NCI-H128 (cell line): Measurements from ENCODE around the gene INS.
A peak's percentile ranks its signal among the peaks of the same experiment; 100 is the strongest.

ENCODE experiments used
- DNase-seq: peaks from one replicate; lab custom pipeline; 2025; ENCODE audit not compliant: unreplicated experiment; lab: John Stamatoyannopoulos, UW

The INS gene

GRCh38 chr11:2167141-2168045 is 6.4 kb upstream of the INS start:
- no peak for DNase-seq

GRCh38 chr11:2166091-2166851 is 5.3 kb upstream of the INS start:
- no peak for DNase-seq

- no peak for DNase-seq
These were observed 4.6 kb upstream of the INS start for GRCh38 chr11:2165571-2165970.

GRCh38 chr11:2164861-2165555 is 4.0 kb upstream of the INS start:
- DNase-seq, result no peak

- no peak for DNase-seq
These were observed 3.1 kb upstream of the INS start for GRCh38 chr11:2164081-2164480.

GRCh38 chr11:2163428-2163978 is 2.5 kb upstream of the INS start:
- DNase-seq, result no peak

GRCh38 chr11:2159536-2160413 is 1.2 kb downstream of the INS start:
- no peak for DNase-seq

GRCh38 chr11:2158966-2159365 is 2.0 kb downstream of the INS start:
- no peak for DNase-seq

GRCh38 chr11:2158296-2158737 is 2.7 kb downstream of the INS start:
- DNase-seq, result no peak

GRCh38 chr11:2157294-2158040 is 3.5 kb downstream of the INS start:
- no peak for DNase-seq

- DNase-seq, result no peak
These were observed 4.4 kb downstream of the INS start for GRCh38 chr11:2156416-2157182.

GRCh38 chr11:2155511-2155910 is 5.5 kb downstream of the INS start:
- no peak for DNase-seq

- no peak for DNase-seq
These were observed 6.1 kb downstream of the INS start for GRCh38 chr11:2154889-2155288.

- DNase-seq, result no peak
These were observed 6.8 kb downstream of the INS start for GRCh38 chr11:2154195-2154585.

- no peak for DNase-seq
These were observed 7.3 kb downstream of the INS start for GRCh38 chr11:2153581-2154194.

- peak; percentile 59 for DNase-seq
These were observed 9.3 kb downstream of the INS start for GRCh38 chr11:2151500-2152257.
